Epithelial cell of esophagus (primary cell): ENCODE measurements around the gene NAV3.

Experiments
- DNase-seq: peaks from one replicate; pipeline ENCODE4 v3.0.0; 2010; ENCODE audit warnings: low read depth
- H3K4me3 ChIP-seq: 2 replicates; pipeline ENCODE4 v1.5.1; 2011; ENCODE audit warnings: mild to moderate bottlenecking, low read length, control low read depth
- TF ChIP-seq, protein P1 (sequence below): IDR thresholded peaks from 2 replicates; pipeline ENCODE4 v1.5.1; 2011; ENCODE audit warnings: low read depth, mild to moderate bottlenecking, low read length, control low read depth, inconsistent platforms; ENCODE audit not compliant: insufficient read depth; ENCODE audit errors: missing control alignments

The NAV3 gene

DNA sequence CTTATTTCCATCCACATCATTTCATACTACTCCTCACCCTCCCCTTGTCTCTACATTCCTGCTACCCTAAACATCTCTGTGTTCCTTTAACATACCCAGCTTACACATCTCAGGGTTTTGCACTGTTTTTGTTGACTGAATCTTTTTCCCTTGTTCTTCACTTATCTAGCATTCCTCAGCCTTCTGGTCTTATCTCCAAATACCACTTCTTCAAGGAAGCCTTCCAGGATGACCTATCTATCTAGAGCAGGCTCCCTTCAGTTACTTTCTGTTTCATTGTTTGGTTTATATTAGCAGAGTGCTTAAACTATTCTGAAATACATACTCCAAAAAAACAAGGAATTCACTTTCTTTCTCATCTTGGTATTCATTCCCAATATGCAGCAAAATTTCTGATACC is 353.1 kb downstream of the NAV3 start:
- no peak overlapping the region for H3K4me3 ChIP-seq
- TF ChIP-seq, protein P1, sequence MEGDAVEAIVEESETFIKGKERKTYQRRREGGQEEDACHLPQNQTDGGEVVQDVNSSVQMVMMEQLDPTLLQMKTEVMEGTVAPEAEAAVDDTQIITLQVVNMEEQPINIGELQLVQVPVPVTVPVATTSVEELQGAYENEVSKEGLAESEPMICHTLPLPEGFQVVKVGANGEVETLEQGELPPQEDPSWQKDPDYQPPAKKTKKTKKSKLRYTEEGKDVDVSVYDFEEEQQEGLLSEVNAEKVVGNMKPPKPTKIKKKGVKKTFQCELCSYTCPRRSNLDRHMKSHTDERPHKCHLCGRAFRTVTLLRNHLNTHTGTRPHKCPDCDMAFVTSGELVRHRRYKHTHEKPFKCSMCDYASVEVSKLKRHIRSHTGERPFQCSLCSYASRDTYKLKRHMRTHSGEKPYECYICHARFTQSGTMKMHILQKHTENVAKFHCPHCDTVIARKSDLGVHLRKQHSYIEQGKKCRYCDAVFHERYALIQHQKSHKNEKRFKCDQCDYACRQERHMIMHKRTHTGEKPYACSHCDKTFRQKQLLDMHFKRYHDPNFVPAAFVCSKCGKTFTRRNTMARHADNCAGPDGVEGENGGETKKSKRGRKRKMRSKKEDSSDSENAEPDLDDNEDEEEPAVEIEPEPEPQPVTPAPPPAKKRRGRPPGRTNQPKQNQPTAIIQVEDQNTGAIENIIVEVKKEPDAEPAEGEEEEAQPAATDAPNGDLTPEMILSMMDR, result no peak
- DNase-seq, result no peak

GRCh38 chr12:78185109-78185508 is 354.4 kb downstream of the NAV3 start:
- peak; percentile 75 for DNase-seq
- no peak overlapping the region for H3K4me3 ChIP-seq
- TF ChIP-seq, protein P1, result no peak

GRCh38 chr12:78185651-78186050 is 355.0 kb downstream of the NAV3 start:
- H3K4me3 ChIP-seq, result no peak overlapping the region
- TF ChIP-seq, protein P1, result no peak
- no peak for DNase-seq

- no peak for DNase-seq
- H3K4me3 ChIP-seq, result no peak overlapping the region
- TF ChIP-seq, protein P1, result no peak
Observed at GRCh38 chr12:78186670-78187069, 356.0 kb downstream of the NAV3 start.

- TF ChIP-seq, protein P1, result no peak
- DNase-seq, result no peak
- H3K4me3 ChIP-seq, result no peak overlapping the region
Observed at GRCh38 chr12:78187741-78188140, 357.0 kb downstream of the NAV3 start.

- TF ChIP-seq, protein P1, result no peak
- H3K4me3 ChIP-seq, result no peak overlapping the region
- DNase-seq, result no peak
Observed at GRCh38 chr12:78189656-78190055, 359.0 kb downstream of the NAV3 start.

DNA sequence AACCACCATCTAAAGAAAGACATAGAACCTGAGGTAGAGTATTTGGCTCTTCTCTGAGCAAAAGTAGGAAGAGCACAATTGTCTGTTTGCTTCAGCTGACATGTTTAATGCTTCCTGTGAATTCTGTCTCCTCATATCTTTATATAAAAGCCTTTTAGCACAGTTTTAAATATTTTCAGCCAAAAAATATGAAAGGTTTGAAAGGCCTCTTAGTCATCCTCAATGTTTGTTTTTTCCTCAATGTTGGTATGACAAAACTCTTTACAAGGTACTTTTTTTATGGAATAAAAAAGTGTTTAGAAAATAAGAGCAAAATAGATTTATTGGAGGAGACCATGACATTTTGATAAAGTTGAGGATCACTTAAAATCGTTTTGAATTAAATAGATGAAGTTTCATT is 360.9 kb downstream of the NAV3 start:
- TF ChIP-seq, protein P1, result no peak
- no peak for DNase-seq

More for the DNA sequence above, 360.9 kb downstream of the NAV3 start:
- H3K4me3 ChIP-seq, result no peak overlapping the region
